KG1 (cell line): Measurements from ENCODE around the gene KCNH5.

Source experiments
- DNase-seq: peaks from one replicate; lab custom pipeline; 2025; lab: John Stamatoyannopoulos, UW

Gene KCNH5

DNA sequence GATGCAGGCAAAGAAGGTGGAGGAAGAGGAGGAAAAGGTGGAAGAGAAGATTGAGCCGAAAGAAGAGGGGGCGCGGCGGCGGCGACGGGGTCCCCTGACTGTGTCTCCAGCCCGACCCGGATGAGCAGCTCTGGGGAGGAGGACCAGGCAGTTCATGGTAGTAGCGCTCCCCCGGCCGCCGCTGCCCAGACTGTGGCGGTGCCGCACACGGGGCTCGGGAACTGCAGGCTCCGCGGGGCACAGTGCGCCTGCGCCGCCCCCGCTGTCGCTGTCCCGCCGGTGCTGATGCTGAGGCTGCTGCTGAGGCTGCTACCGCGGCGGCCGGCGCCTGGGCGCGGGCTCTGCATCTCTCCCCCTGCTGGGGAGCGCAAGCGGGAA, at the start of gene KCNH5:
Gene KCNH5 (minus strand): TSS at position 225 of the 378 bp plus-strand sequence. CDS start 272 bp downstream, outside the sequence.
- no peak for DNase-seq

DNA sequence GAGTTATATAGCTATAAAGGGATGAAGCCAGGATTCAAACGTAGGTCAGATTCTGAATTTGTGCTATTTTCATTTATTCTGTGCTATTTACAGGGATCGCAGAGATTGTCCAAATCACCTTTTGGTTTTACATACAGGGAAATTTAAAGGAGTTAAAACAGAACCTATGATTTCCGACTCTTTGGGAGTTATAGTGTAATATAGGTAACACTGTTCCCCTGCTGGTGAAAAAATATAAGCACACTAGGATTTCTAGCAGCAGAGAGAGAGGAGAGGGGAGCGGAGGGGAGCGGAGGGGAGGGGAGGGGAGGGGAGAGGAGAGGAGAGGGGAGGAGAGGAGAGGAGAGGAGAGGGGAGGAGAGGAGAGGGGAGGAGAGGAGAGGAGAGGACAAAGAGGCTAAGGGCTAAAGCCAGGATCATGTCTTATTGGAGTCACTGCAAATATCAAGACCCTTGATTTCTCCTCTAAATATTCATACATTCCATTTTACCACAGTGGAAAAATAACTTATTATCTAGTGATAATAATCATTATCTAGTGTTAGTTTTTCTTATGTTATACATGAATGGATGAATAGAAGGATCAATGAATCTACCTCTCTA, 46.2 kb upstream of the KCNH5 start:
- DNase-seq: no peak

- DNase-seq: no peak
Measured at GRCh38 chr14:63088865-63089264, 43.6 kb upstream of the KCNH5 start.

- no peak for DNase-seq
Measured at GRCh38 chr14:63078569-63078968, 33.3 kb upstream of the KCNH5 start.

DNA sequence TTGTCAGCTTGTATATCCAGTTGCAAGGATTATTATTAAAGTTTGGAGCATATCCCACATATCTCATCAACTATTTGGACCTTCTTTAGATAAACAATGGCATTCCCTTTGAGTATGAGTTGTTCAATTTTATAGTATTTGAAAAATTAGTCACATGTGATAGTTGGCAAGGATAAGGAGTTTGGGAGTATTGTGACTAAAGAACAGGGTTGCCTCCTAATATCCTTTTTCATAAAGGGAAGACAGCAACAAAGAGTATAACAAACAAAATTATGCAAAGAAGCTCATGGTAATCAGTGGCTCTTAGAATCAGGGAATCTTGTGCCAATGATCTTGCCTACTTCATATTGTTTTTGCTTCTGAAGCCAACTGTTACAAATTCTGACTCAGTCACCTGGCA, 31.2 kb upstream of the KCNH5 start:
- DNase-seq: no peak

- no peak for DNase-seq
Measured at GRCh38 chr14:63055631-63056030, 10.4 kb upstream of the KCNH5 start.

DNA sequence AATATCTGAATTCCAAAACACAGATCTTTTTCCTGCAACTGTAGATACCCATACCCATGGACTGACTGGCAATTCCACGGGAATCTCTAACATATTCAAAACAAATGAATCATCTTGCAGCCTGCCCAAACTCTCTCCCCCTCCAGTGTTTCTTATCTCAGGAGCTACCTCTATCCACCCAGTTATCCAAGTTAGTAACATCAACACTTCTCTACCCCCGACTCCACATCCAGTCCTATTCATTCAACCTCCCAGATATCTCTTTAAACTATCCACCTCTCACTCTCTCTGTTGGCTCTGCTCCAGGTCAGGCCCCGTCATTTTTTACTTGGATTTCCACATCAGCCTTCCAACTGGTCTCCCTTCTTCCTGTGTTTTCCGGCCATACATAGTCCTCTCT, 6.7 kb upstream of the KCNH5 start:
- DNase-seq: no peak

DNA sequence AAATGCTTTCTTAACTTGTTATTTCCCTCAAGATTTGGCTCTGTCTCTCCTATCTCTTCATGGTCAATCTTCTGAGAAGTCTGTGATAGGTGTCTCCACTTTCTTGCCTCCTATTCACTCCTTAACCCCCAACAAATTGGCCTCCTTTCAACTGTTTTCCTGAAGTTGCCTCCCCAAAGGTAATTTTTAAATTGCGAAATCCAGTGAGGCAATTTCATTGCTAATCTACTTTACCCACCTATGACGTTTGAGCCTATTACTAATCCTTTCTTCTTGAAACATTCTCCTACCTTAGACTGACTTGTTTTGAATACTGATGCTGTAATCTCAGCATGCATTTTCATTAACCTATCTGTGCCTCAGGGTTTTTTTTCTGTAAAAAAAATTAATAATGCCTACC, 6.0 kb upstream of the KCNH5 start:
- DNase-seq: no peak

GRCh38 chr14:63050694-63051093, 5.4 kb upstream of the KCNH5 start:
- no peak for DNase-seq

DNA sequence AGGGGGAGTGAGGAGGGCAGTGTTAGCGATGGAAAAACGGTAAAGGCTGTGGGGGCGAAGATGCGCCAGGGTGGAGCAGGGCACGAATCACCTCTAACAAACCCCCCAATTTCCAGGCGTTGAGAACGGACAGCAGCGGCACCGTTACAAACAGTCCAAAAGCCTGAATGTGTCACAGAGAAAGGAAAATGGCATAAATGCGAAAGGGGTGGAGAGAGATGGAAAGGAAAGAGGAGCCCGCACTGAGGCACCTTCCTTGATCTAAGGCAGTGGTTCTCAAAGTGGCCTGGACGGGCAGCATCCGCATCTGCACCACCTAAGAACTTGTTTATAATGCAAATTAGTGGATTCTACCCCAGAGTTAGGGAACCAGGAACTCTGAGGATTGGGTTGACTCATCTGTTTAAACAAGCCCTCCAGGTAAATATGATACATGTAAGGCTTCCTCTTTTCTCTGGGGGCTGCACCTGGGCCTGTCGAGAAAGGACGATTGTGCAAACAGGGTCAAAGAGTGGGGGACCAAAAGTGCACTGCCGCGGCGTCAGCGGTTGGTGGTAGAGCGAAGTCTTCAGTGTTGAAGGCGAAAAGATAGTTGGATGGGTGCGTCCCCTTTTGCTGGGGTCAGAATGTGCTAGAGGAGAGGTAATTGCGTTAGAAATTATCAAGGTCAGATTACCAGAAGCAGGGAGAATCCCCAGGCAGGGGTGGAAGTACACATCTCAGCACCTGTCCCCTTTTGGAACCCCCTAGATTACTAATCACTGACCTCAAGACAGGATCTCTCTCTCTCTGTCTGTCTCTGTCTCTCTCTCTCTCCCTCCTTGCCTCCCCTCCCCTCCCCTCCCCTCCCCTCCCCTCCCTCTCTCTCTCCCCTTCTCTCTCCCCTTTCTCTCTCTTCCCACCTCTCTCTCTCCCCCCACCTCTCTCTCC, 1.3 kb upstream of the KCNH5 start:
- DNase-seq: no peak

DNA sequence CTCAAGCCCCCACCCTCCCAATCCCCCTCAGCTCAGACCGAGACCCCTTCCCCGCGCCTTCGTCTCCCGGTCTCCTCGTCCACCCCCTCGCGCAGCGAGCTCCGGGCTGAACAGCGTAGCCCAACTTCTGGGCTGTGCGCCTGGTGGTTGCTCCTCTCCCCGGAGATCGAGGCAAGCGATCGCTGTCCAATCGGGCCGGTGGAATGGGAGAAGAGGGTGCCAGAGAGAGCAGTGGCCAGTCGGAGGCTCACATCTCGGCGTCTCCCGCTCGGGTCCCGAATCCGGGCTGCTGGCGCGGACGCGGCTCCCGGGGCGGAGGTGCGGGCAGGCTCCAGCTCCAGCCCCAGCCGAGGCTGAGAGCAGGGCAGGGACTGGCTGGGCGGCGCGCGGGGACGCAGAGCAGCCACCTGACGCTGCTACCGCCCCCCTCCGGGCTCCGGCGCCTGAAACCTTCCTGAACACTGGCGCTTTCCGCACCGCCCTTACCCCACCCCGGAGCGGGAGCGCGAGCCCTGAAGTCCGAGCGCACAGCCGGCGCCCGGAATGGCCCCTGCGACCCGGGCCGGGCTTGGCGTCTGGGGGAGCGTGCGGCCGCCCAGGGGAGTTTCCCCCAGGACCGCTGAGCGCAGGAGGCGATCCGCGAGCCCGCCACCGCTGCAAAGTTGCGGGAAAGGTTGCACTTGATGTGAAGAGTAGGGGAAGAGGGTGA, 508 bp upstream of the KCNH5 start:
- no peak for DNase-seq

GRCh38 chr14:63039866-63040265, 5.4 kb downstream of the KCNH5 start:
- DNase-seq: no peak

DNA sequence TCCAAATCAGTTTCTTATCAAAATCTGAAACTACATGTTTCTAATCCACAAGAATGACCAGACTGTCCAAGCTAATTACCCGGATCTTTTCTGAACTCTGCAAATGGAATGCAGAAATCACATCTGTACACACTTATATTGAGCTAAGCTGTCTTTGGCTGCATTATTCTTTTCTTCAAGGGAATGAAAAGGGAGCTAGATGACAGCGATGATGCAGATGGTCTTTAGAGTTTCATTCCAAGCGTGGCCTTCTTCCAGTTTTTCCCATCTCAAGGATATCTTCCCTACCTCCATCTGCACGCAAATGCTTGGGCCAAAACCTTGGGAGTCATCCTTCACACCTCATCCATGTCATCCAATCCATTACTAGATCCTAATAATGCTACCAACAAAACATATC, 12.6 kb downstream of the KCNH5 start:
- no peak for DNase-seq

DNA sequence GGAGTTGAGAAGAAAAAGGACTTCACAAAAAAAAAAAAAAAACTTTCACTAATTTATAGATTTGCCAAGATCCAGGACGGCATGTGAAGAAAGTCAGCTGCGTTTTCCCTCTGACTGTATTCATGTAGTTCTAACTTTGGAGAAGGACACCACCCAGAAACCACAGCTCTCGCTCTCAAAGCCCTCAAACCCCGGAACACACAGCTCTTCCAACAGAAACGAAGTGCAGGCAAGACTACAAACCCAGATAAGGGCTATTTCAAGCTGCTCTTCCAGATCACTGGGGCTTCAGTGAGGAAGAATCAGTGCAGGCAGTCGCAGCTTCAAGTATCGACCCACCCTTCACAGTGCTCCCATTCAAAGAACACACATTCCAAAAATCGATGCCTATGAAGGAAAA, 13.2 kb downstream of the KCNH5 start:
- DNase-seq: no peak

DNA sequence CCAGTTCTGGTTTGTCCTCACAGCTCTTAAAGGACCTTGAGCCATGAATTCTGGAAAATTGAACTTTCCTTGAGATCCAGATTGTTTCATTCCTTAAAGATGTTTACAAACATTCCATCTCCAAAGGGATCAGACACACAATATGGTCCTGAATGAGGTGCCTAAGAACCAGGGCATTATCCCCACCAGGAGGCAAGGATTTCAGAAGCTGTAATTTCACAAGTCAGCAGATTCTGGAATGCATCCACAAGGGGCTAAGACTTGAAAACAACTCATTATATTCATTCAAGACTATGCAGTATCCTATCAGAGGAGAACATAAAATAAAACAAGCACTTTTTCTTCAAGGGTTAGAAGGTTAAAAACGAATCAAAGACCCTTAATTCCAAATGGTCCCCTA, 15.1 kb downstream of the KCNH5 start:
- no peak for DNase-seq

GRCh38 chr14:63027719-63028118, 17.5 kb downstream of the KCNH5 start:
- DNase-seq: no peak

GRCh38 chr14:63026491-63026890, 18.8 kb downstream of the KCNH5 start:
- DNase-seq: no peak

DNA sequence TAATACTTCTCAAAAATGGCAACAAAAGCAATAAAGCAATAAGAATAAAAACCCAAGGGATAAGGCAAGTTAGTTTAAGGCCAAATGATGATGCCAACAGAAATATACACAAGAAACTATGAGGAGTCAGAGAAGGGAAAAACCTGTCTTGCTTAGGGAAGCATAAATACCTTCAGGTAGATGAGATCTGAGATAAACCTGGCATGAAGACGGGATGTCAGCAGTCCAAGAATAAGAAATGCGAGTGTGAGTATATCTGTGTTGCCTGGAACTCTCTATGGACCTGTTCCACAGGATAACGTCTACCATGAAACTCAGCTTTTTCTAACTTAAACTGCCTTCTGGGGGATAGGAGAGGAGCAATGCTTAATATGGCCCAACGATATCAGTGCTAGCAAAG, 30.6 kb downstream of the KCNH5 start:
- no peak for DNase-seq

- no peak for DNase-seq
Measured at GRCh38 chr14:63012171-63012570, 33.1 kb downstream of the KCNH5 start.

GRCh38 chr14:63011623-63012022, 33.6 kb downstream of the KCNH5 start:
- no peak for DNase-seq

- DNase-seq: no peak
Measured at GRCh38 chr14:63009495-63009894, 35.8 kb downstream of the KCNH5 start.

DNA sequence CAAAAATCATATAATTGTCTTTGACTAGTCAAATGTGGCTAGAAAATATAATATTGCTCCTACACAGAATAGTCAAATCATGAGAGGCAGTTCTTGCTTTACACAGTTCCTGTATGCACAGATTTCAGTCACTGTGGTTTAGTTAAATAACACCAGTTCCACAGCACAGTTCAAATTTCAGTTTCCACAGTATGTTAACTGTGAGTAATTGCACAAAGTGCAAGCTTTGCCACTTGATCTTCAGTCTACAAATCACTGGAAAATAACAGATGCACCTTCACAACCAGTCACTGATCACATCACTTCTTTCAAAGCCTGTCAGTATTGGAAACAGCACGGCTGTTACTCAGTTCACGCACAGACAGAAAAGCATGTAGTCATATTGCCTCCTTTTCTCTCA, 38.7 kb downstream of the KCNH5 start:
- DNase-seq: no peak

- DNase-seq: no peak
Measured at GRCh38 chr14:62994096-62994495, 51.2 kb downstream of the KCNH5 start.
